MM.1S (cell line): Measurements from ENCODE around the gene SYNE3.

Experiments used
- DNase-seq: peaks from one replicate; pipeline ENCODE4 v3.0.0-alpha.2; 2015
- H2AFZ ChIP-seq: fragments of 300-600 bp; sonication (generic); 2 replicates; pipeline ENCODE4 v1.6.0; 2016; ENCODE audit warnings: antibody characterized with exemption, low read length
- H3F3A ChIP-seq: fragments of 300-600 bp; sonication (generic); 2 replicates; pipeline ENCODE4 v1.6.1; 2016; ENCODE audit warnings: mild to moderate bottlenecking, antibody characterized with exemption, low read length, moderate library complexity, mixed read lengths; ENCODE audit not compliant: insufficient read depth
- H3K27ac ChIP-seq: fragments of 300-600 bp; sonication (generic); 2 replicates; pipeline ENCODE4 v1.5.1; 2016; ENCODE audit warnings: mild to moderate bottlenecking, low read length
- H3K27me3 ChIP-seq: fragments of 300-600 bp; sonication (generic); replicated peaks from 2 replicates; pipeline ENCODE4 v1.6.0; 2016; ENCODE audit warnings: low read length; ENCODE audit not compliant: insufficient read depth
- H3K36me3 ChIP-seq: fragments of 300-600 bp; sonication (generic); replicated peaks from 2 replicates; pipeline ENCODE4 v1.6.1; 2016; ENCODE audit warnings: mild to moderate bottlenecking, low read length, mixed read lengths; ENCODE audit not compliant: insufficient read depth
- H3K4me1 ChIP-seq: fragments of 300-600 bp; sonication (generic); 2 replicates; pipeline ENCODE4 v1.6.1; 2016; ENCODE audit warnings: low read length, mixed read lengths
- H3K4me2 ChIP-seq: fragments of 300-600 bp; sonication (generic); 2 replicates; pipeline ENCODE4 v1.6.0; 2016; ENCODE audit warnings: low read depth, low read length
- H3K4me3 ChIP-seq: fragments of 300-600 bp; sonication (generic); 2 replicates; pipeline ENCODE4 v1.5.1; 2016; ENCODE audit warnings: low read length, mixed read lengths
- H3K79me2 ChIP-seq: fragments of 300-600 bp; sonication (generic); 2 replicates; pipeline ENCODE4 v1.6.1; 2016; ENCODE audit warnings: mixed run types, low read length, mixed read lengths
- H3K9ac ChIP-seq: fragments of 300-600 bp; sonication (generic); 2 replicates; pipeline ENCODE4 v1.6.1; 2016; ENCODE audit warnings: low read length, mixed read lengths
- H3K9me2 ChIP-seq: fragments of 300-600 bp; sonication (generic); replicated peaks from 2 replicates; pipeline ENCODE4 v1.6.1; 2016; ENCODE audit warnings: mild to moderate bottlenecking, low read length, mixed read lengths; ENCODE audit not compliant: insufficient read depth
- H3K9me3 ChIP-seq: fragments of 300-600 bp; sonication (generic); replicated peaks from 2 replicates; pipeline ENCODE4 v1.6.1; 2016; ENCODE audit warnings: mild to moderate bottlenecking, low read length, mixed read lengths; ENCODE audit not compliant: insufficient read depth
- H4K20me1 ChIP-seq: fragments of 300-600 bp; sonication (generic); 2 replicates; pipeline ENCODE4 v1.6.1; 2016; ENCODE audit warnings: mild to moderate bottlenecking, low read length, moderate library complexity, mixed read lengths; ENCODE audit not compliant: insufficient read depth
- CTCF ChIP-seq: fragments of 300-600 bp; sonication (generic); IDR thresholded peaks from 2 replicates; pipeline ENCODE4 v1.5.1; 2016; ENCODE audit warnings: antibody characterized with exemption, low read length, mixed read lengths
- EZH2 ChIP-seq: fragments of 300-600 bp; sonication (generic); optimal IDR thresholded peaks from 2 replicates; pipeline ENCODE3; 2017; ENCODE audit warnings: low read depth, mild to moderate bottlenecking, antibody characterized with exemption, low read length, mixed read lengths
- EZH2phosphoT487 ChIP-seq: fragments of 300-600 bp; sonication (generic); IDR thresholded peaks from 2 replicates; pipeline ENCODE4 v1.6.1; 2018; ENCODE audit warnings: antibody characterized with exemption, low read length

Gene SYNE3

GRCh38 chr14:95531473-95531872 is 15.0 kb upstream of the SYNE3 start:
- Histone ChIP-seq H3K27me3 (no peaks in the 10 kb centered on the region), H3K4me3 (no peak overlapping the region), H3K79me2 (peaks cover 55% of the 10 kb centered on the region), H2AFZ (no peak overlapping the region), H3K4me2 (no peak overlapping the region), H4K20me1 (no peaks in the 10 kb centered on the region), H3K9me3 (no peaks in the 10 kb centered on the region), H3K9ac (no peak overlapping the region), H3F3A (no peaks in the 10 kb centered on the region), H3K36me3 (no peaks in the 10 kb centered on the region), H3K4me1 (0 out of 2 replicates have a peak, but pooled peaks cover 3% of the 10 kb centered on the region), H3K27ac (no peak overlapping the region), H3K9me2 (no peaks in the 10 kb centered on the region)
- TF ChIP-seq EZH2phosphoT487 (no peak), CTCF (no peak), EZH2 (no peak)
- DNase-seq, result no peak

- no peaks in the 10 kb centered on the region for H3K9me3 ChIP-seq
- H2AFZ ChIP-seq, result no peak overlapping the region
- H3K27ac ChIP-seq, result no peak overlapping the region
- no peak overlapping the region for H3K4me2 ChIP-seq
- no peaks in the 10 kb centered on the region for H3K36me3 ChIP-seq
- H3K9ac ChIP-seq, result no peak overlapping the region
- H3K4me3 ChIP-seq, result no peak overlapping the region
- no peak for TF ChIP-seq EZH2
- no peak for TF ChIP-seq EZH2phosphoT487
- TF ChIP-seq CTCF, result no peak
- peaks cover 47% of the 10 kb centered on the region for H3K79me2 ChIP-seq
- H4K20me1 ChIP-seq, result no peaks in the 10 kb centered on the region
- no peaks in the 10 kb centered on the region for H3K4me1 ChIP-seq
- no peaks in the 10 kb centered on the region for H3F3A ChIP-seq
- no peaks in the 10 kb centered on the region for H3K27me3 ChIP-seq
- H3K9me2 ChIP-seq, result no peaks in the 10 kb centered on the region
- DNase-seq, result no peak
Observed at GRCh38 chr14:95530473-95531276, 14.2 kb upstream of the SYNE3 start.

GRCh38 chr14:95529216-95529615 is 12.8 kb upstream of the SYNE3 start:
- H3K27ac ChIP-seq, result no peak overlapping the region
- no peaks in the 10 kb centered on the region for H3K27me3 ChIP-seq
- H3K36me3 ChIP-seq, result no peaks in the 10 kb centered on the region
- no peak overlapping the region for H3K9ac ChIP-seq
- H2AFZ ChIP-seq, result no peak overlapping the region
- no peaks in the 10 kb centered on the region for H4K20me1 ChIP-seq
- H3K9me3 ChIP-seq, result no peaks in the 10 kb centered on the region
- no peak for DNase-seq
- no peak for TF ChIP-seq EZH2
- TF ChIP-seq CTCF, result no peak
- no peak for TF ChIP-seq EZH2phosphoT487
- H3K9me2 ChIP-seq, result no peaks in the 10 kb centered on the region
- peaks cover 41% of the 10 kb centered on the region for H3K79me2 ChIP-seq
- no peaks in the 10 kb centered on the region for H3K4me1 ChIP-seq
- H3F3A ChIP-seq, result no peaks in the 10 kb centered on the region
- no peak overlapping the region for H3K4me3 ChIP-seq
- no peak overlapping the region for H3K4me2 ChIP-seq
